Peyer's patch (tissue), 4 donors: Measurements from ENCODE around the gene TPM2.

Source experiments
- CTCF ChIP-seq, 6 experiments: fragments of 450-650 bp in 4 of 6; fragments of 200-600 bp in 2 of 6; sonication (generic) in 1 of 6; IDR thresholded peaks; one replicate each; pipeline ENCODE4 v1.5.1; 2017 to 2019; ENCODE audit warnings: antibody characterized with exemption in 6 of 6, mild to moderate bottlenecking in 3 of 6, moderate library complexity in 1 of 6
- POLR2A ChIP-seq, 2 donors: fragments of 450-650 bp; IDR thresholded peaks; one replicate each; pipeline ENCODE4 v1.5.1; 2017; ENCODE audit warnings: antibody characterized with exemption in 2 of 2, mild to moderate bottlenecking in 2 of 2, moderate library complexity in 2 of 2

- TF ChIP-seq CTCF (IDR thresholded peaks at IDR 0.05) (no peak), POLR2A (IDR thresholded peaks at IDR 0.05) (no peak)
Measured at GRCh38 chr9:35695943-35696401, 6.2 kb upstream of the TPM2 start.
